Measurements from ENCODE around the gene DNAI2. TPM values are rescaled to one million over a fixed set of nuclear protein-coding genes. Genes with fewer than 3 reads are reported as not detected.

Gene DNAI2
- total RNA-seq, 1 donor from 2014 or later = not detected

- DNase-seq (ENCODE audit: low read depth) = no peak
- TF ChIP-seq CTCF (conservative IDR thresholded peaks at IDR 0.05; ENCODE audit: low read depth, low read length) = no peak
- H3K4me3 ChIP-seq (ENCODE audit: low read depth, low read length) = no peak overlapping the region
These were observed 6.5 kb upstream of the DNAI2 start for GRCh38 chr17:74267579-74267978.

- no peak for DNase-seq (ENCODE audit: low read depth)
- H3K4me3 ChIP-seq (ENCODE audit: low read depth, low read length) = no peak overlapping the region
- no peak for TF ChIP-seq CTCF (conservative IDR thresholded peaks at IDR 0.05; ENCODE audit: low read depth, low read length)
These were observed 6.0 kb upstream of the DNAI2 start for GRCh38 chr17:74267987-74268499.

GRCh38 chr17:74268558-74268957, 5.5 kb upstream of the DNAI2 start:
- no peak overlapping the region for H3K4me3 ChIP-seq (ENCODE audit: low read depth, low read length)
- no peak for DNase-seq (ENCODE audit: low read depth)

GRCh38 chr17:74270333-74270732, 3.7 kb upstream of the DNAI2 start:
- no peak for DNase-seq (ENCODE audit: low read depth)
- no peak for TF ChIP-seq CTCF (conservative IDR thresholded peaks at IDR 0.05; ENCODE audit: low read depth, low read length)
- H3K4me3 ChIP-seq (ENCODE audit: low read depth, low read length) = no peak overlapping the region

More at GRCh38 chr17:74268558-74268957, 5.5 kb upstream of the DNAI2 start:
- no peak for TF ChIP-seq CTCF (conservative IDR thresholded peaks at IDR 0.05; ENCODE audit: low read depth, low read length)

GRCh38 chr17:74271281-74271680, 2.8 kb upstream of the DNAI2 start:
- no peak for DNase-seq (ENCODE audit: low read depth)
- no peak overlapping the region for H3K4me3 ChIP-seq (ENCODE audit: low read depth, low read length)
- TF ChIP-seq CTCF (conservative IDR thresholded peaks at IDR 0.05; ENCODE audit: low read depth, low read length) = no peak

GRCh38 chr17:74271901-74272561, 2.0 kb upstream of the DNAI2 start:
- DNase-seq (ENCODE audit: low read depth) = no peak
- TF ChIP-seq CTCF (conservative IDR thresholded peaks at IDR 0.05; ENCODE audit: low read depth, low read length) = no peak
- no peak overlapping the region for H3K4me3 ChIP-seq (ENCODE audit: low read depth, low read length)

- DNase-seq (ENCODE audit: low read depth) = no peak
- no peak for TF ChIP-seq CTCF (conservative IDR thresholded peaks at IDR 0.05; ENCODE audit: low read depth, low read length)
- H3K4me3 ChIP-seq (ENCODE audit: low read depth, low read length) = no peak overlapping the region
These were observed 1.3 kb upstream of the DNAI2 start for GRCh38 chr17:74272731-74273201.
